HG03565 (cell line): ENCODE results near the gene LGALS7.

Source experiments
- ATAC-seq: cut with Tn5 transposase; IDR thresholded peaks from one replicate; pipeline ENCODE4 v1.9.1; 2021; ENCODE audit warnings: mild to moderate bottlenecking, moderate library complexity; ENCODE audit not compliant: unreplicated experiment

Gene LGALS7

DNA sequence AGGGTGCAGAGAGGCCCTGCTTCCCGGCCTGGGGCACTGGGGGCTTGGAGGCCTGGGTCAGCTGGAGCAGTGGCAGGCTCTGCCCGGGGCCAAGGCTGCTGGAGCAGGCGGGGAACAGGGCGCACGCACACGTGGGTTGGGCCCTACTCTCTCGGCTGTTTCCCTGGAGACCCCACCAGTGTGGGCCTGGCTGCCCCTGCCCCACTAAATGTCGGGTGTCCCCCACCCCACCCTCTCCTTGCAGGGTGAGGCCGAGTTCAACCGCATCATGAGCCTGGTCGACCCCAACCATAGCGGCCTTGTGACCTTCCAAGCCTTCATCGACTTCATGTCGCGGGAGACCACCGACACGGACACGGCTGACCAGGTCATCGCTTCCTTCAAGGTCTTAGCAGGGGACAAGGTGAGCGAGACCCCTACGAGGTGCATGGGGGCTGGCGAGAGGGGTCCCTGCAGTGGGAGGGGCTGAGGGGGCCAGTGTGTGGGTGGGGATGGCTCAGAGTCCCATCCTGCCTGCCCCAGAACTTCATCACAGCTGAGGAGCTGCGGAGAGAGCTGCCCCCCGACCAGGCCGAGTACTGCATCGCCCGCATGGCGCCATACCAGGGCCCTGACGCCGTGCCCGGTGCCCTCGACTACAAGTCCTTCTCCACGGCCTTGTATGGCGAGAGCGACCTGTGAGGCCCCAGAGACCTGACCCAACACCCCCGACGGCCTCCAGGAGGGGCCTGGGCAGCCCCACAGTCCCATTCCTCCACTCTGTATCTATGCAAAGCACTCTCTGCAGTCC lies 44.4 kb downstream of the LGALS7 start:
- no peak for ATAC-seq

DNA sequence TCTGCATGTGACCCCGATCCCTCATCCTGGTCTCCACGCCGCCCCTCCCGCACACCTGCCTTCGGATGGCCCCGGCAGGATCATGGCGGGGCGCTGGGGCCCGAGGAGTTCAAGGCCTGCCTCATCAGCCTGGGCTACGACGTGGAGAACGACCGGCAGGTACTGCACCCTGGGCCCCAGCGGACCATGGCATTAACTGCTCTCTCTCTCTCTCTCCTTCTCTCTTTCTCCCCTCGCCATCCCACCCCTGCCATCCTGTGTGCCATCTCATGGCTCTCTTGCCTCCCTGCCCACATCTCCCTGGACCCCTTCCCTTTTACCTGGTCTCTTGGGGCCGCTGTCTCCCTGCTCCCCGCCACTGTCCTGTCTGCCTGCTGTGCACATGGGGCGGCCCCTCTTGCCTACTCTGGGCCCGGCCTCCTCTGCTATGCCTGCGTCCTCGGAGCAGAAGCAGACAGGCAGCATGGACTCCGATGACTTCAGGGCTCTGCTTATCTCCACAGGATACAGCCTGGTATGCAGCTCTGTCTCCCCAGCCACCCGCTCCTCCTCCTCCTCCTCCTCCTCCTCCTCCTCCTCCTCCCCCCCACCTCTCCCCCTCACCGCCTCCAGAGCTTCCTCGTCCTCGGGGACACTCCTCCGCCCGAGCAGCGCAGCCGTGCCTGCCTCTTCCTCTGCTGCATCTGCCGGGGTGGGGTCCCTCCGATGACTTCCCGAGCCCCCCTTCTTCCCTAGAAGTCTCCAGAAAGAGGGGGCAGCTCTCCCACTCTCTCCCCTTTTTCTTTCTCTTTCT lies 45.3 kb downstream of the LGALS7 start:
- no peak for ATAC-seq

DNA sequence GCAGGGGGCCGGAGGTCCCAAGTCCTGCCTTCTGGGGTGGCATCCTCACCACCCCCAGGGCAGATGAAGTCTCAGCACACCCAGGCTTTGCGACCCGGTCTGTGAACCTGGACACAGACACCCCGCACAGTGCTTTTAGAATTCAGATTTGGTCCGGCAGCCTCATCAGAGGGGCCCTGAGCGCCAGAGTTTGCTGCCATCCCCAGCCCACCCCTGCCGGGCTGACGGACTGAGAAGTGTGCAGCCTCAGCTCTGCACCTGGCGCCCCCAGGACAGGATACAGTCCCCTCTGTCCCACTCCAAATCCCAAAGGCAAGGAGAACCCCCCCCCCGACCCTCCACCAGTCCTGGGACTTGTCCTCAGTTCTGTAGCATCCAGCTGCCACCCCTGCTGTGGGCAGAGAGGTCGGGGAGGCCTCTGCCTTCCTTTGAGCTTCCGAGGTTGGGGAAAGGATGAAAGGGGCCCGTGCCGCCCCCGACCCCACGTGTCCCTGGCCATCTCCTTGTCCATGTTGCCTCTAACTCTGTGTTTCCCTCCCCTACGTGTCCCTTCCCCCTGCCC lies 45.9 kb downstream of the LGALS7 start:
- ATAC-seq: no peak

DNA sequence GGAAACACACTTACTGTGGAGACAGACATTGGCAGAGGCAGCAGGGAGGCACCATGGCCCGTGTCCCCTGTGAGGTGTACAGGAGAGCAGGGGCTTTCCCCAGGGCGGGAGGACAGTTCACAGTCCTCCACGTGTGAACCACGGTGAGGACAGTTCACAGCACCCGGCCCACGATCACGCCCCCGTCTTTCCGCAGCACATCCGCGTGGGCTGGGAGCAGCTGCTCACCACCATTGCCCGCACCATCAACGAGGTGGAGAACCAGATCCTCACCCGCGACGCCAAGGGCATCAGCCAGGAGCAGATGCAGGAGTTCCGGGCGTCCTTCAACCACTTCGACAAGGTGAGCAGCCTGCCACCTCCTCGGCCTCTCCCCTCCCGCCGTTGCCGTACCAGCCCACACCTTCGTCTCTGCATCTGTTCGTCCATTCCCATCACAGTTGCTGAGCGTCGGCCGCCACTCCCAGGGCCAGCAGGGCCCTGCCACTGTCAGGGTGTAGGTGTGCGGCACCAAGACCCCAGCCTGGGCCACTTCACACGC lies 46.5 kb downstream of the LGALS7 start:
- no peak for ATAC-seq

DNA sequence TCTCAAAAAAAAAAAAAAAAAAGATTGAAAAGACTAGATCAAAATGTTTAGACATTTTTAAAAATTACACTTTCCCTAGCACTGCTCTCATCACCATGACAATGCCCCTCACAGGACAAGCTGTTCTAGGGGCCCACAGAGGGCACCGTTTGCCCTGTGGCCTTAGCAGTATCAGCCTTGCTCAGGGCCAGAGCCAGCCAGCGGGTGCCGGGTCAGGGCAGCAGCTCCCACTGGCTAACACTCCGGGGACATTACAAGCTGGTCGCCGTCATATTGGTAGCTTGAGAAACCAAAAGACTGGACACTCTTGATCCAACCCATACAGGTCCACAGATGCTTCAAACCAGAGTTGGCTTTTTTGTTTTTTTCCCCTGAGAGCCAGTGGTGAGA lies 47.0 kb downstream of the LGALS7 start:
- ATAC-seq: no peak

DNA sequence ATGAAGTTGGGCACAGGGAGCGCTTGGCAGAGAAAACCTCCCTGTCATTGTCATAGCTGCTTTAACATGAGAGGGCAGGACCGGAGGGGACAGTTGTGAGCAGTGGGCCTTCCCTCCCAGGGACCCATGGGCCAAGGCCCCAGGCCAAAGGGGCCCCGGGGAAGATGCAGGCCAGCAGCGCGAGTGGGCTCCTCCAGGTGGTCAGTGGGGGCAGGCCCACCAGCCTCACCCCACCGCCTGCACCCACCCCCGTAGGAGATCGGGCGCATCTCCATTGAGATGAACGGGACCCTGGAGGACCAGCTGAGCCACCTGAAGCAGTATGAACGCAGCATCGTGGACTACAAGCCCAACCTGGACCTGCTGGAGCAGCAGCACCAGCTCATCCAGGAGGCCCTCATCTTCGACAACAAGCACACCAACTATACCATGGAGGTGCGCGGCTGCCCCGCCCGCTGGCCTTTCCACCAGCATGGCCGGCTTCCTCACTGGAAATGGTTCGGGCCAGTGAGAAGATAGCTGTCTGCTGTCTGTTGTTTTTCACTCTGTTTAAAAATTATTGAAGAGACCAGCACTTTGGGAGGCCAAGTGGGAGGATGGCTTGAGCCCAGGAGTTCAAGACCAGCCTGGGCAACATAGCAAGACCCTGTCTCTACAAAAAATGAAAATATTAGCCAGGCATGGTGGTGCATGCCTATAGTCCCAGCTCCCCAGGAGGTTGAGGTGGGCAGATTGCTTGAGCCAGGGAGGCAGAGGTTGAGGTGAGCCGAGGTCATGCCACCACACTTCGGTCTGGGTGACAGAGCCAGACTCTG lies 47.6 kb downstream of the LGALS7 start:
- ATAC-seq: no peak

DNA sequence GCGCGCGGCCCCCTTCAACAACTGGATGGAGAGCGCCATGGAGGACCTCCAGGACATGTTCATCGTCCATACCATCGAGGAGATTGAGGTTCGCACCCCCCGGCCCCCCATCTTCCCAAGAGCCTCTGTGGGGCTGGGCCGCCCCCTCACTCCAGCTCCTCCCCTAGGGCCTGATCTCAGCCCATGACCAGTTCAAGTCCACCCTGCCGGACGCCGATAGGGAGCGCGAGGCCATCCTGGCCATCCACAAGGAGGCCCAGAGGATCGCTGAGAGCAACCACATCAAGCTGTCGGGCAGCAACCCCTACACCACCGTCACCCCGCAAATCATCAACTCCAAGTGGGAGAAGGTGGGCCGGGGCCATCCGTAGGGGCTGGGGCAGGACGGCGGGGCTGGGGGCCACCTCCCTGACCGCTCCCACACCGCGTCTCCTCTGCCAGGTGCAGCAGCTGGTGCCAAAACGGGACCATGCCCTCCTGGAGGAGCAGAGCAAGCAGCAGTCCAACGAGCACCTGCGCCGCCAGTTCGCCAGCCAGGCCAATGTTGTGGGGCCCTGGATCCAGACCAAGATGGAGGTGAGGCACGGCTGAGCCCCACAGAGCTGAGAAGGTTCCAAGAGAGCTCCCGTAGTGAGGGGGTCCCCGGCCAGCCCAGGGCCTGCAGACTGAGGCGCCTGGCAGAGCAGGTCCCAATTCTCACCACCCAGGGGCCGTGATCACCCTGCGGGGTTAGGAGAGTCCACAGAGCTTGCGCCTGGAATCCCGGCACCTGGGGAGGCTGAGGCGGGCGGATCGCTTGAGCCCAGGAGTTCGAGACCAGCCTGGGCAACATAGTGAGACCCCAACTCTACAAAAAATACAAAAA lies 49.1 kb downstream of the LGALS7 start:
- no peak for ATAC-seq

DNA sequence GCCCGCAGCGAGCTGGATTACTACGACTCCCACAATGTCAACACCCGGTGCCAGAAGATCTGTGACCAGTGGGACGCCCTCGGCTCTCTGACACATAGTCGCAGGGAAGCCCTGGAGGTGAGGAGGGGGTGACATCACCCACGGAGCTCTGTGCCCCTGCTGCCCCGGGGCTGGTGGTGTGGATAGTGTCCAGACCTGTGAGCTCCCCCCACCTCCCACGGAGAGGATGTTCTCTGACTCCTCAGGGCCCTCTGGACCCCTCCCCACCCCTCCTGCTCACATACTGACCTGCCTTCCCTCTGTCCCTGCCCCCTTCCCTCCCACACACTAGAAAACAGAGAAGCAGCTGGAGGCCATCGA lies 49.7 kb downstream of the LGALS7 start:
- ATAC-seq: no peak

DNA sequence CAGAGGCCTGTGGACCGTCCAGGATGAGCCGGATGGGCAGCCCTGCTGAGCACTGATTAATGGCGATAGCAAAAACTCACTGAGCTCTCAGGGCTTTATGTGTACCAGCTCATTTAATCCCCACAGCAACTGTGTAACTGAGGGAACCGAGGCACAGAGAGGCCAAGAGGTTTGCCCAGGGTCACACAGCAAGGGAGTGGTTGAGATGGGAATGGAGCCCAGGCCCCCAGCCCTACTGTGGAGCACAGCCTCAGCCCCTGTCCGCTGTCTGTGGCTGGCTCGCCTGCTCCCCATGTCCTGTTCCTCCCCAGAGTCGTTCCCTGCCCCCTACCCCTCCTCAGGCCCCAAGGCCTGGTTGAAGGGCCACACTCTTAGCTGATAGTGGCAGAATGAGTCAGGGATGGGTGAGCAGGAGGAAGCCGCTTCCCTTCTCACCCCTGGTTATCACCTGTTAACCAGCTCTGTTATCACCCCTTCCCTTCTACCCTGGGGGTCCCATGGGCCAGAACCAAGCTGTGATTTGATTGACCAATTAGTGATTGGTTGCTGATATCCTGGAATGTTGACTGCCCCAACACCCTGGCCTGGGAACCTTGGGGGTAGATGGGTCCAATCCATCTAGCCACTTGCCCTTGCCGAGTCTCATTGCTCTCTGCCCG lies 50.2 kb downstream of the LGALS7 start:
- no peak for ATAC-seq

DNA sequence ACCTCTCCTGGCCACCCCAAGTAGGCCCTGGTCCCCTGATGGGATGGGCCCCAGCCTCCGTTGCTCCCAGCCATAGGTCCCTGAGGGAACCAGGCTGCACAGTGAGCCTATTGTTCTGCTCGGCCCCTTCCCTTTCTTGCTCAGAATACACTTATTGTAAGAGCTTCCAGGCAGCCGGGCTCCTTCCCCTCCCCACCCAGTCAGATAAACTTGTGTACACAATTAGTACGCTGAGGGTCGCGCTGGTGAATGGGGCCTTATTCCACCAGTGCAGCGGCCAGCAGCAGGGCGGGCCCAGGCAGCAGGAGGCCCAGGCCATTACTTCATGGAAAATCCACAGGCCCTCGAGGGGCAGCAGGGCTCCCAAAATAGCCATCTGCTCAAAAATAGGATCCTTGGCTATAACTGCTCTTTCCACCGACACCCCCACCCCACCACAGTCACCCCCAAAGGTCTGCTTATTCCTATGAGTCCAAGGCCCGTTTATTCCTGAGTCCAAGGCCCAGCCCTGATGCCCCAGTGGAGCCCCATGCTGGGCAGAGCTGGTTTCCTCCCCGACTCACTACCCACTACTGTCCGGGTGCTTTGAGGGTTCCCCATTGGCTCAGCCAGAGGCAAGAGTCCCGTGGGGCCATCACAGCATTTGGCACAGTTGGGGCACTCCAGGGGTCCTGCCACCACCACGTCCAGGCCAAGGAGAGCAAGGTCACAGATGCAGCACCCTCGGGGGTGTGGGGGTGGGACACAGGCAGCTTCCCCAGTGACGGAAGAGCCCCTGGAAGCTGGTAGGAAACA lies 51.1 kb downstream of the LGALS7 start:
- ATAC-seq: no peak

DNA sequence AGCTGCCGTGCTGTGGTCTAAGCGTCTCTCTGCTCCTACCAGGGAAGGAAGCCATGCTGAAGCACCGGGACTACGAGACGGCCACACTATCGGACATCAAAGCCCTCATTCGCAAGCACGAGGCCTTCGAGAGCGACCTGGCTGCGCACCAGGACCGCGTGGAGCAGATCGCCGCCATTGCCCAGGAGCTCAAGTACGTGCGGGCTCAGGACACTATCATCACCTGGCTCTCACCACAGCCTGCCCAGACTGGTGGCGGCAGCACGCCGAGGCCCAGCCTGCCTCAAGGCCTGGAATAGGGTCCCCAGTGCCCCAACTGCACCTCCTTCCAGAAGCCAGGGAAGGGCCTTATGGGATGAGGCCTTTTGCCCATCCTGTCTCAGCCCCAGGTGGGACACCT lies 51.8 kb downstream of the LGALS7 start:
- no peak for ATAC-seq
